T-helper 2 cell (primary cell): ENCODE measurements around the gene INCENP.

Experiments
- DNase-seq, 5 experiments: peaks; one replicate each; pipeline versions ENCODE4 v3.0.0 to v3.0.0-alpha.2; 2012 to 2022

Gene INCENP

GRCh38 chr11:62141111-62142042, 17.6 kb downstream of the INCENP start:
- no peak for DNase-seq

- DNase-seq: no peak
These were observed 18.2 kb downstream of the INCENP start for GRCh38 chr11:62142043-62142375.

- DNase-seq: no peak
These were observed 19.1 kb downstream of the INCENP start for GRCh38 chr11:62142921-62143320.

- DNase-seq: no peak
These were observed 19.9 kb downstream of the INCENP start for GRCh38 chr11:62143727-62144126.

GRCh38 chr11:62144641-62145255, 20.9 kb downstream of the INCENP start:
- no peak for DNase-seq

GRCh38 chr11:62145261-62145871, 21.6 kb downstream of the INCENP start:
- no peak for DNase-seq

- no peak for DNase-seq
These were observed 22.8 kb downstream of the INCENP start for GRCh38 chr11:62146476-62147200.

- DNase-seq: no peak
These were observed 23.7 kb downstream of the INCENP start for GRCh38 chr11:62147545-62147944.

- DNase-seq: no peak
These were observed 24.6 kb downstream of the INCENP start for GRCh38 chr11:62148271-62148980.

GRCh38 chr11:62149986-62150886, 26.4 kb downstream of the INCENP start:
- DNase-seq: no peak

GRCh38 chr11:62150887-62151736, 27.3 kb downstream of the INCENP start:
- DNase-seq: no peak

- DNase-seq: no peak
These were observed 27.9 kb downstream of the INCENP start for GRCh38 chr11:62151737-62152102.

GRCh38 chr11:62152245-62153086, 28.7 kb downstream of the INCENP start:
- DNase-seq: no peak

GRCh38 chr11:62153087-62153395, 29.2 kb downstream of the INCENP start:
- no peak for DNase-seq

- no peak for DNase-seq
These were observed 29.8 kb downstream of the INCENP start for GRCh38 chr11:62153617-62154016.

- DNase-seq: no peak
These were observed 33.8 kb downstream of the INCENP start for GRCh38 chr11:62157603-62158002.

- no peak for DNase-seq
These were observed 42.6 kb downstream of the INCENP start for GRCh38 chr11:62166371-62166770.

- DNase-seq: no peak
These were observed 45.6 kb downstream of the INCENP start for GRCh38 chr11:62169448-62169847.

GRCh38 chr11:62169935-62170334, 46.1 kb downstream of the INCENP start:
- DNase-seq: no peak
